K562 (cell line): Measurements from ENCODE around the gene CTXN1. TPM values are rescaled to one million over a fixed set of nuclear protein-coding genes. Genes with fewer than 3 reads are reported as not detected.

ENCODE experiments used
- ATAC-seq: fragments of 200-7000 bp; cut with Tn5 transposase; 3 replicates; pipeline ENCODE4 v1.9.1; 2020; ENCODE audit warnings: moderate library complexity
- BruUV-seq: library from RNA; stranded (reverse); fragments of 400-500 nt; replicated peaks from 2 replicates; lab custom pipeline; 2021; lab: Mats Ljungman, UMichigan
- CTCF ChIA-PET: fragments of 300-600 bp; formaldehyde crosslinking; extraction: SDS; loops from one replicate; lab custom pipeline; 2021; ENCODE audit warnings: low intra/inter-chr PET ratio; lab: Yijun Ruan, JAX
- POLR2A ChIA-PET: fragments of 300-600, 350-650 bp; sonication (Branson Sonifier 250); formaldehyde crosslinking; extraction: SDS; loops from one replicate; lab custom pipeline; 2021; ENCODE audit warnings: antibody characterized with exemption, inconsistent platforms; lab: Yijun Ruan, JAX
- DNase-seq, 4 experiments: peaks; one replicate each; pipeline versions ENCODE4 v3.0.0 to v3.0.0-alpha.2; 2011 to 2018; ENCODE audit warnings: low spot score in 3 of 4, mixed read lengths in 3 of 4; ENCODE audit errors: extremely low read depth in 1 of 4
- FAIRE-seq: peaks from 2 replicates; lab custom pipeline; 2011; peaks lifted over from hg19 to GRCh38; lab: Jason Lieb, UNC
- H2AFZ ChIP-seq: 2 replicates; pipeline ENCODE4 v1.6.0; 2011; ENCODE audit warnings: low read depth, low read length, control low read depth, inconsistent platforms
- H3K27ac ChIP-seq: fragments of 200-600 bp; 3 replicates; pipeline ENCODE4 v1.8.0; 2011; ENCODE audit warnings: low read depth, mild to moderate bottlenecking, control low read depth, inconsistent platforms, low read length, moderate library complexity, mixed read lengths; ENCODE audit errors: extremely low read depth
- H3K27me3 ChIP-seq, 2 experiments: fragments of 300-600 bp in 1 of 2; 2 replicates in 1 of 2; 3 replicates in 1 of 2; pipeline versions ENCODE4 v1.6.0 to v1.8.0; 2011; ENCODE audit warnings: inconsistent platforms in 2 of 2, low read length in 2 of 2, mild to moderate bottlenecking in 1 of 2, mixed read lengths in 1 of 2, moderate library complexity in 1 of 2; ENCODE audit not compliant: control insufficient read depth in 2 of 2, insufficient read depth in 2 of 2
- H3K36me3 ChIP-seq: fragments of 300-600 bp; 3 replicates; pipeline ENCODE4 v1.8.0; 2011; ENCODE audit warnings: mild to moderate bottlenecking, low read length, inconsistent platforms; ENCODE audit not compliant: control insufficient read depth, insufficient read depth
- H3K4me1 ChIP-seq, 2 experiments: fragments of 200-600 bp in 1 of 2; replicated peaks in 1 of 2; 2 replicates in 1 of 2; 3 replicates in 1 of 2; pipeline versions ENCODE4 v1.5.1 to v1.8.0; 2011; ENCODE audit warnings: inconsistent platforms in 2 of 2, low read length in 2 of 2, mild to moderate bottlenecking in 1 of 2, mixed read lengths in 1 of 2, moderate library complexity in 1 of 2; ENCODE audit not compliant: control insufficient read depth in 2 of 2, insufficient read depth in 2 of 2
- H3K4me2 ChIP-seq: 2 replicates; pipeline ENCODE4 v1.6.1; 2011; ENCODE audit warnings: low read length, control low read depth, inconsistent platforms, mixed read lengths; ENCODE audit not compliant: insufficient read depth
- H3K4me3 ChIP-seq: fragments of 200-600 bp; sonication (generic), shearing (Covaris generic); 2 replicates; pipeline ENCODE4 v1.5.1; 2016; ENCODE audit warnings: control low read depth, inconsistent platforms
- H3K79me2 ChIP-seq: fragments of 200-600 bp; 3 replicates; pipeline ENCODE4 v1.8.0; 2011; ENCODE audit warnings: low read length, inconsistent platforms; ENCODE audit not compliant: control insufficient read depth, insufficient read depth
- H3K9ac ChIP-seq, 2 experiments: 2 replicates each; pipeline versions ENCODE4 v1.6.0 to v1.6.1; 2011; ENCODE audit warnings: low read depth in 2 of 2, low read length in 2 of 2, control low read depth in 1 of 2, inconsistent platforms in 1 of 2, mild to moderate bottlenecking in 1 of 2, mixed read lengths in 1 of 2; ENCODE audit not compliant: insufficient read depth in 1 of 2
- H3K9me1 ChIP-seq: one replicate; pipeline ENCODE4 v1.6.0; 2011; ENCODE audit warnings: inconsistent platforms, mild to moderate bottlenecking, low read length, moderate library complexity; ENCODE audit not compliant: control insufficient read depth, insufficient read depth
- H3K9me3 ChIP-seq: replicated peaks from 2 replicates; pipeline ENCODE4 v1.5.1; 2011; ENCODE audit warnings: low read depth, low read length, inconsistent platforms; ENCODE audit not compliant: control insufficient read depth, insufficient read depth
- H4K20me1 ChIP-seq: replicated peaks from 2 replicates; pipeline ENCODE4 v1.6.1; 2011; ENCODE audit warnings: low read length, inconsistent platforms, mixed read lengths; ENCODE audit not compliant: control insufficient read depth, insufficient read depth
- BCOR ChIP-seq: fragments of 450-650 bp; IDR thresholded peaks from 2 replicates; pipeline ENCODE4 v1.6.1; 2016
- IRF1 ChIP-seq: sonication (generic); formaldehyde crosslinking; IDR thresholded peaks from 2 replicates; pipeline ENCODE4 v1.8.0; 2022; ENCODE audit warnings: missing genetic modification reagents, mild to moderate bottlenecking, borderline replicate concordance
- KDM1A ChIP-seq, 2 experiments: fragments of 450-650 bp; IDR thresholded peaks; 2 replicates each; pipeline ENCODE4 v1.6.1; 2016; ENCODE audit warnings: mild to moderate bottlenecking in 2 of 2
- NR2F6 ChIP-seq: fragments of 450-650 bp; formaldehyde crosslinking; IDR thresholded peaks from 2 replicates; pipeline ENCODE4 v1.4.0; 2020; ENCODE audit warnings: mild to moderate bottlenecking
- RBM25 ChIP-seq: fragments of 200-400 bp; formaldehyde crosslinking; IDR thresholded peaks from 2 replicates; pipeline ENCODE4 v1.6.1; 2018; ENCODE audit warnings: low read length, low read depth, moderate library complexity; ENCODE audit not compliant: severe bottlenecking
- TEAD4 ChIP-seq, 2 experiments: sonication (generic) in 1 of 2; formaldehyde crosslinking in 1 of 2; IDR thresholded peaks; 2 replicates each; pipeline versions ENCODE4 v1.6.1 to v1.8.0; 2012 to 2022; ENCODE audit warnings: borderline replicate concordance in 1 of 2, inconsistent platforms in 1 of 2, low read length in 1 of 2, mild to moderate bottlenecking in 1 of 2, missing genetic modification reagents in 1 of 2
- ZNF766 ChIP-seq: fragments of 200-800 bp; sonication (Bioruptor generic); conservative IDR thresholded peaks from 2 replicates; pipeline ENCODE4 v1.6.1; 2016; ENCODE audit warnings: missing genetic modification characterization, missing compliant biosample characterization
- WGBS: fragments of 100-300 bp; shearing (Covaris generic); methylation state at CpG from one replicate; pipeline ENCODE4 v1.1.6; 2016; ENCODE audit warnings: low coverage, mixed read lengths; ENCODE audit not compliant: insufficient coverage; ENCODE audit errors: missing lambda C conversion rate; 5-methylcytosine and 5-hydroxymethylcytosine counted together
- in situ Hi-C: fragments of 300-500 bp; cut with MboI; formaldehyde crosslinking; loops from 4 replicates; pipeline ENCODE4 v1.15.0; 2018; ENCODE audit warnings: inconsistent platforms, mixed read lengths
- intact Hi-C: fragments of 100-400 bp; cut with micrococcal nuclease; formaldehyde crosslinking; loops from 2 replicates; pipeline ENCODE4 v1.14.2; 2022
- polyA plus RNA-seq, 8 experiments: library from polyadenylated mRNA; depleted of rRNA in 4 of 8; stranded (reverse) in 5 of 8; unstranded in 3 of 8; fragments of >200 nt; fragmentation: Nextera tagmentation in 2 of 8; fragmentation: Illumina TruSeq in 1 of 8; extraction: Ambion mirVana in 2 of 8; extraction: Trizol in 1 of 8; gene quantifications; 2 replicates each; pipeline versions ENCODE4 v1.2.1 to v1.2.3, GENCODE V29; 2011 to 2014; ENCODE audit warnings: inconsistent platforms in 1 of 8, missing spikeins in 1 of 8
- total RNA-seq, 7 experiments: library from RNA; depleted of rRNA in 6 of 7; stranded (reverse); fragments of >200 nt in 6 of 7; fragmentation: Illumina TruSeq in 2 of 7; extraction: Trizol in 2 of 7; gene quantifications; 2 replicates each; pipeline versions ENCODE4 v1.2.1 to v1.2.3, GENCODE V29; 2011 to 2021; ENCODE audit warnings: low replicate concordance in 1 of 7
- TF ChIP-seq, protein P1 (sequence below): sonication (generic); formaldehyde crosslinking; IDR thresholded peaks from 2 replicates; pipeline ENCODE4 v1.8.1; 2023; ENCODE audit warnings: mild to moderate bottlenecking, missing genetic modification reagents
- TF ChIP-seq, protein P2 (sequence below): sonication (generic); formaldehyde crosslinking; IDR thresholded peaks from 2 replicates; pipeline ENCODE4 v1.8.1; 2023; ENCODE audit warnings: missing genetic modification reagents, mild to moderate bottlenecking, borderline replicate concordance

CTXN1 gene
- total and polyA plus RNA-seq, 9 of the 15 experiments (the other 6 are each of a cell fraction or from before 2014, with no cell fraction given): 0.15 to 37.4 (median 1.8) TPM; not detected in 2

GRCh38 chr19:7918615-7919421 is 7.1 kb downstream of the CTXN1 start:
- FAIRE-seq: no peak
- H3K4me3 ChIP-seq: peak overlapping the region; percentile 81
- intact Hi-C loops: no loop called here
- H3K27me3 ChIP-seq: no peaks in the 10 kb centered on the region
- no peaks in the 10 kb centered on the region for H3K9me1 ChIP-seq
- in situ Hi-C loops: no loop called here
- ATAC-seq: no peak
- TF ChIP-seq, protein P1, sequence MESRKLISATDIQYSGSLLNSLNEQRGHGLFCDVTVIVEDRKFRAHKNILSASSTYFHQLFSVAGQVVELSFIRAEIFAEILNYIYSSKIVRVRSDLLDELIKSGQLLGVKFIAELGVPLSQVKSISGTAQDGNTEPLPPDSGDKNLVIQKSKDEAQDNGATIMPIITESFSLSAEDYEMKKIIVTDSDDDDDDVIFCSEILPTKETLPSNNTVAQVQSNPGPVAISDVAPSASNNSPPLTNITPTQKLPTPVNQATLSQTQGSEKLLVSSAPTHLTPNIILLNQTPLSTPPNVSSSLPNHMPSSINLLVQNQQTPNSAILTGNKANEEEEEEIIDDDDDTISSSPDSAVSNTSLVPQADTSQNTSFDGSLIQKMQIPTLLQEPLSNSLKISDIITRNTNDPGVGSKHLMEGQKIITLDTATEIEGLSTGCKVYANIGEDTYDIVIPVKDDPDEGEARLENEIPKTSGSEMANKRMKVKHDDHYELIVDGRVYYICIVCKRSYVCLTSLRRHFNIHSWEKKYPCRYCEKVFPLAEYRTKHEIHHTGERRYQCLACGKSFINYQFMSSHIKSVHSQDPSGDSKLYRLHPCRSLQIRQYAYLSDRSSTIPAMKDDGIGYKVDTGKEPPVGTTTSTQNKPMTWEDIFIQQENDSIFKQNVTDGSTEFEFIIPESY (CRISPR knock-in tag): peak; percentile 89
- TF ChIP-seq NR2F6 (CRISPR knock-in tag): no peak
- peak; percentile 88 for TF ChIP-seq ZNF766
- TF ChIP-seq TEAD4 (IDR thresholded peaks at IDR 0.05; ENCODE audit: low read length): no peak
- TF ChIP-seq TEAD4 (CRISPR knock-in tag; IDR thresholded peaks at IDR 0.05; ENCODE audit: borderline replicate concordance): peak; percentile 17; the same call in 1 of the 2 replicates
- TF ChIP-seq, protein P2, sequence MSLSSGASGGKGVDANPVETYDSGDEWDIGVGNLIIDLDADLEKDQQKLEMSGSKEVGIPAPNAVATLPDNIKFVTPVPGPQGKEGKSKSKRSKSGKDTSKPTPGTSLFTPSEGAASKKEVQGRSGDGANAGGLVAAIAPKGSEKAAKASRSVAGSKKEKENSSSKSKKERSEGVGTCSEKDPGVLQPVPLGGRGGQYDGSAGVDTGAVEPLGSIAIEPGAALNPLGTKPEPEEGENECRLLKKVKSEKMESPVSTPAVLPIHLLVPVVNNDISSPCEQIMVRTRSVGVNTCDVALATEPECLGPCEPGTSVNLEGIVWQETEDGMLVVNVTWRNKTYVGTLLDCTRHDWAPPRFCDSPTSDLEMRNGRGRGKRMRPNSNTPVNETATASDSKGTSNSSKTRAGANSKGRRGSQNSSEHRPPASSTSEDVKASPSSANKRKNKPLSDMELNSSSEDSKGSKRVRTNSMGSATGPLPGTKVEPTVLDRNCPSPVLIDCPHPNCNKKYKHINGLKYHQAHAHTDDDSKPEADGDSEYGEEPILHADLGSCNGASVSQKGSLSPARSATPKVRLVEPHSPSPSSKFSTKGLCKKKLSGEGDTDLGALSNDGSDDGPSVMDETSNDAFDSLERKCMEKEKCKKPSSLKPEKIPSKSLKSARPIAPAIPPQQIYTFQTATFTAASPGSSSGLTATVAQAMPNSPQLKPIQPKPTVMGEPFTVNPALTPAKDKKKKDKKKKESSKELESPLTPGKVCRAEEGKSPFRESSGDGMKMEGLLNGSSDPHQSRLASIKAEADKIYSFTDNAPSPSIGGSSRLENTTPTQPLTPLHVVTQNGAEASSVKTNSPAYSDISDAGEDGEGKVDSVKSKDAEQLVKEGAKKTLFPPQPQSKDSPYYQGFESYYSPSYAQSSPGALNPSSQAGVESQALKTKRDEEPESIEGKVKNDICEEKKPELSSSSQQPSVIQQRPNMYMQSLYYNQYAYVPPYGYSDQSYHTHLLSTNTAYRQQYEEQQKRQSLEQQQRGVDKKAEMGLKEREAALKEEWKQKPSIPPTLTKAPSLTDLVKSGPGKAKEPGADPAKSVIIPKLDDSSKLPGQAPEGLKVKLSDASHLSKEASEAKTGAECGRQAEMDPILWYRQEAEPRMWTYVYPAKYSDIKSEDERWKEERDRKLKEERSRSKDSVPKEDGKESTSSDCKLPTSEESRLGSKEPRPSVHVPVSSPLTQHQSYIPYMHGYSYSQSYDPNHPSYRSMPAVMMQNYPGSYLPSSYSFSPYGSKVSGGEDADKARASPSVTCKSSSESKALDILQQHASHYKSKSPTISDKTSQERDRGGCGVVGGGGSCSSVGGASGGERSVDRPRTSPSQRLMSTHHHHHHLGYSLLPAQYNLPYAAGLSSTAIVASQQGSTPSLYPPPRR: no peak
- TF ChIP-seq RBM25: peak; percentile 65
- peak; percentile 75 for TF ChIP-seq BCOR
- TF ChIP-seq IRF1: no peak
- peak; percentile 42 to 54; a peak in 2 of 4 replicates for TF ChIP-seq KDM1A (IDR thresholded peaks at IDR 0.05)
- WGBS: 61% methylated on average over 39 of the region's 42 CpGs
- H4K20me1 ChIP-seq: peaks cover 10% of the 10 kb centered on the region; the same call in 1 of the 2 replicates
- peak overlapping the region; percentile 80 to 90 for H3K9ac ChIP-seq
- no peak for DNase-seq
- no peaks in the 10 kb centered on the region for H3K9me3 ChIP-seq
- peaks cover 19% of the 10 kb centered on the region; the same call in 1 of the 3 replicates for H3K36me3 ChIP-seq
- peak overlapping the region; percentile 84; the same call in 2 of the 3 replicates for H3K27ac ChIP-seq
- POLR2A ChIA-PET: interaction anchor here (1.2 to 3.1 kb wide), 7 partner anchors 7 to 50 kb away, joined by 4 to 26 read pairs (median 8); partner anchors contain the start of gene MAP2K7
- BruUV-seq: no TSS peak
- CTCF ChIA-PET: no interaction called here
- peak overlapping the region; percentile 97 for H3K4me2 ChIP-seq
- H3K79me2 ChIP-seq: peaks cover 14% of the 10 kb centered on the region
- H3K4me1 ChIP-seq: peaks cover 9 to 72% of the 10 kb centered on the region in 2 experiments
- H2AFZ ChIP-seq: no peak overlapping the region
